GM18511 (cell line): ENCODE data around the gene KCNN1.
A peak's percentile ranks its signal among the peaks of the same experiment; 100 is the strongest.
"Not testable (repeated sequence)": the region's sequence is repeated elsewhere in the genome, so short reads cannot be mapped to it uniquely, and the experiment has no call there.

Source experiments
- ATAC-seq: cut with Tn5 transposase; IDR thresholded peaks from one replicate; pipeline ENCODE4 v1.9.1; 2021; ENCODE audit warnings: mild to moderate bottlenecking, moderate library complexity; ENCODE audit not compliant: unreplicated experiment

The KCNN1 gene

DNA sequence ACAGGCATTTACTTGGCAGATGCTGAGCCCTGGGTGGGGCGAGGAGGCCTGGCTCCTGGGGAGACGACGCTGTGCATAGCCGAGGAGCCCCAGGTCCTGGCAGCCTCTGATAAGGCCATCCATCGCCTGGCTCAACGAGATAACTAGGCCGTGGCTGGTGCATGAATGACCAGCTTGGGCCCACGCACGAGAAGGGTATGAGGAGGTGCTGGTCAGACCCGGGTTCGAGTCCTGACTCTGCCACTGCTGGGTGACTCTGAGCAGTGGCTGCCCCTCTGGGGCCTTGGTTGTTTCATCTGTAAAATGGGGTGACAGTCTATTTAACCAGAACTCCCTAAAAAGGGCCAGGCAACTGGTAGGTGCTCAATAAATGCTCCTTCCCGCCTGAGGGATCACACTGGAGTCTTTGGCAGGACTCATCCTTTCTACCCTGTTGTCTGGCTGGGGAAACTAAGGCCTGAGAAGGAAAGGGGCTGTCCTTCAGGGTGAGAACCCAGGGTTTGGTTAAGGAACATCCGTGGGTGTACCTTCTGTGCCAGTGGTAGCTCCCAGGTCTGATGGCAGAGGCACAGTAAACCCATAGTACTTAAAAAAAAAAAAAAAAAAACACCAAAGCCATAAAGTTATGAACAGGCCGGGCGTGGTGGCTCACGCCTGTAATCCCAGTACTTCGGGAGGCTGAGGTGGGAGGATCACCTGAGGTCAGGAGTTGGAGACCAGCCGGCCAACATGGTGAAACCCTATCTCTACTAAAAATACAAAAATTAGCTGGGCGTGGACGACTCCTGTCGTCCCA, 33.0 kb downstream of the KCNN1 start:
- ATAC-seq = no peak

GRCh38 chr19:18000480-18000914, 33.6 kb downstream of the KCNN1 start:
- ATAC-seq = no peak

DNA sequence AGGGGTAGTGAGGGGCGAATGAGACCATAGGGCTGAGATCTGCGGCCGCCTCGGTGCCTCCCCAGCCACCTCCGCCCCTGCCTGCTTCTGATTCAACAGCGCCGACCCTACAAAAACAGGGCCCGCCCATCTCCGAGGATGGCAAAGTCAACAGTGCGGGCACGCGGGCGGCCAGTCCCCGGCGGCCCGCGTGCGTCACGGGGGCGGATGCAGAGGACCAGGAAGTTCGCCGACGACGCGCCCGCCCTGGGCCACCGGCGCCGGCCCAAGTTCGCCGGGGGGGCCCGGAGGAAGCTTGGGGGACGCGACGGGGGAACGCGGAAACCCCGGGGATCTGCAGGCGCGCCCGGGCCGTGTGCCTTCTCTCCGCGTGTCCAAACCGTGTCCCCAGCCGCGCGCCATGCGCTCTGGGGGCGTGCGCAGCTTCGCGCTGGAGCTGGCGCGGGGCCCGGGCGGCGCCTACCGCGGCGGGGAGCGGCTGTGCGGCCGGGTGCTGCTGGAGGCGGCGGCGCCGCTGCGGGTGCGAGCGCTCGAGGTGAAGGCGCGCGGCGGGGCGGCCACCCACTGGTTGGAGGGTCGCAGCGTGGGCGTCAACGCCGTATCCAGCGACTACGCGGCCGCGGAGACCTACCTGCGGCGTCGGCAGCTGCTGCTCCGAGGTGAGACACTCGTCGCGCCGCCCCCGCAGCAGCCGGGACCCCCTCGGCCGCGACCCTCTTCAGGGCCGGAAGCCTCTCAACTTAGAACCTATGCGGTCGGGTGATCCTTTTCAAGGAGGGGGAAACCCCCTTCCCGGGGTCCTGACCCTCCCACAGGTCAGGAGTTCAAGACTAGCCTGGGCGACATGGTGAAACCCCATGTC, 34.2 kb downstream of the KCNN1 start:
- peak; percentile 67 for ATAC-seq

DNA sequence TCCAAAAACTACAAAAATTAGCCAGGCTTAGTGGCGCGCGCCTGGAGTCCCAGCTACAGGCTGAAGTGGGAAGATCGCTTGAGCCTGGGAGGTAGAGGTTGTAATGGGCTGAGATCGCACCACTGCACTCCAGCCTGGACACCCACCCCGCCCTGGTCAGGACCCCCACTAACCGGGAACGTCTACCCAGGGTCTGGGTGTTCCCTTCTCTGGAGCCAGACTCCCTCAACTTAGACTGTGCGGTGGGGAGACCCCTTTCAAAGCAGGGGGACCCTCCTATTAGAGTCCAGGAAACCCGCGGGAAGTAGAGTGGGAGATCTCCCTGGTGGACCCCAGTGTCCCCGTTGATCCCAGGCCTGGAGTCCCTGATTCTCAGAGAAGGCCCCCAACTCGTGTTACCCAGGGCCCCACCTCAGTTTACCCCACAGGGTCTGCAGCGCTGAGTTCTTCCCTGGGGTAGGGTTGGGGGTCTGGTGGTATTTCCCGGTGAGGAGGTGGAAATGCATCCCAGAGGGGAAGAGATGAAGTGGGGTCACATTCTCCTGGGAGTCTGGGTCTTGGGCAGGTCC, 35.0 kb downstream of the KCNN1 start:
- ATAC-seq = no peak

- ATAC-seq = no peak
These were observed 35.5 kb downstream of the KCNN1 start for GRCh38 chr19:18002347-18002850.

DNA sequence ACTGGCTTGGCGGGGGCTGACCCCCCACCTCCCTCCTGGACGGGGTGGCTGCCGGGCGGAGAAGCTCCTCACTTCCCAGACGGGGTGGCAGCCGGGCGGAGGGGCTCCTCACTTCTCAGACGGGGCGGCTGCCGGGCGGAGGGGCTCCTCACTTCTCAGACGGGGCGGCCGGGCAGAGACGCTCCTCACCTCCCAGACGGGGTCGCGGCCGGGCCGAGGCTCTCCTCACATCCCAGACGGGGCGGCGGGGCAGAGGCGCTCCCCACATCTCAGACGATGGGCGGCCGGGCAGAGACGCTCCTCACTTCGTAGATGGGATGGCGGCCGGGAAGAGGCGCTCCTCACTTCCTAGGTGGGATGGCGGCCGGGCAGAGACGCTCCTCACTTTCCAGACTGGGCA, 38.8 kb downstream of the KCNN1 start:
- not testable (repeated sequence) for ATAC-seq

- peak; percentile 62 for ATAC-seq
These were observed 40.4 kb downstream of the KCNN1 start for GRCh38 chr19:18007044-18007916.

DNA sequence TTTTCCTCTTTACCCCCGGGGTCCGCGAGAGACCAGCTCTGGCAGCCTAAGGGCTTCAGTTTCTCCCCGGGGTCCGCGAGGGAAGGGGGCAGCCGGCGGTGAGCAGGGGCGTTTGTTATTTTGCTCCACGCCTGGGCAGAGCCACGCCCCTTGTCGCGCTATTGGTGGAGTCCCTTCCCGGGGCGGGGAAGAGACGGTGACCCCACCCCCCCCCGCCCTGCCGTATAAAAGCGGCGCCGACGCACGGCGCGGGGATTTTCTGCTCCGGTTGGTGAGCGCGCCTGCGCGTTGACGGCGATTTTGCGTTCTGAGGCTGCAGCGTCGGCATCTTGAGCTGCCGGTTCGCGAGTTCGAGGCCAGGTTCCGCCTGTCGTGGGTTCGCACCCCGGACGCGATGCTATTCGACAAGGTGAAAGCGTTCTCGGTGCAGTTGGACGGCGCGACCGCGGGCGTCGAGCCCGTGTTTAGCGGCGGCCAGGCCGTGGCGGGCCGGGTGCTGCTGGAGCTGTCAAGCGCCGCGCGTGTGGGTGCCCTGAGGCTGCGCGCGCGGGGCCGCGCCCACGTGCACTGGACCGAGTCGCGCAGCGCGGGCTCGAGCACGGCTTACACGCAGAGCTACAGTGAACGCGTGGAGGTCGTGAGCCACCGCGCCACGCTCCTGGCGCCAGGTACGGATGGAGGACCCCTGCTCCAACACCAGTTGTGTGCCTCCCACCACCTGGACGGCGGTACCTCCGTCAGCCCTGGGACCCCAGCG, 41.2 kb downstream of the KCNN1 start, which contains the start of gene ARRDC2:
TSS of gene ARRDC2 (plus strand) at position 254 of the 757 bp plus-strand sequence. CDS start at position 395, 141 bp downstream.
- ATAC-seq = peak; percentile 58

DNA sequence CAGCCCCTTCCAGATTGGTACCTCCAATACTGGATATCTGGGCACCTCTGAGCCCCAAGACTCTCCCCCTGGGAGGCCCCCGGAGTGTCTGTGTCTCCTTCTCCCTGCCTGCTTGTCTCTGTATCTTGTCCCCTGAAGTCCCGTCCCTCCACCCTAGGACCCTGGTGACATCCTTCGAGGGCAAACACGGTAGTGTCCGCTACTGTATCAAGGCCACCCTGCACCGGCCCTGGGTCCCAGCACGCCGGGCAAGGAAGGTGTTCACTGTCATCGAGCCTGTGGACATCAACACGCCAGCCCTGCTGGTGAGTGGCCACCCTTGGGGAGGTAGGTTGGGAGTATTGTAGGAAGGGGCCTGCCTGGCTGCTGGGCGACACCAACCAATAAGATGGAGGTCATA, 41.9 kb downstream of the KCNN1 start:
- no peak for ATAC-seq

DNA sequence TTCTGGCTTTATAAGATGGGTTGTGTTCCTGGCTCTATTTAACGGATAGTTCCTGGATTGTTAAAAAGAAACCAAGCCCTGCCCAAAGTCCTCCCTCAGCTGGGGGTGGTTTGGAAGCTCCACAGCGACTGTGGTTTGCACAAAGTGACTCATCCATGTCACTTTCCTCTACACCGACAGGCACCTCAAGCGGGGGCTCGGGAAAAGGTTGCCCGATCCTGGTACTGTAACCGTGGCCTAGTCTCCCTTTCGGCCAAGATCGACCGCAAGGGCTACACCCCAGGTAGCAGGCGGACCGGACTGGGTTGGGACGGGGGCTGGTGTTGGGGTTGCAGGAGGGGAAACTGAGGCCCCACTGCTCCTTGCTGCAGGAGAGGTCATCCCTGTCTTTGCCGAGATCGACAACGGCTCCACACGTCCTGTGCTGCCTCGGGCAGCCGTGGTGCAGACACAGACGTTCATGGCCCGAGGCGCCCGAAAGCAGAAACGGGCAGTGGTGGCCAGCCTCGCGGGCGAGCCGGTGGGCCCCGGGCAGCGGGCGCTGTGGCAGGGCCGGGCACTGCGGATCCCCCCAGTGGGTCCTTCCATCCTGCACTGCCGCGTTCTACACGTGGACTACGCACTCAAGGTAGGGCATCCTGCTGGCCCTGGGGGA, 42.6 kb downstream of the KCNN1 start:
- no peak for ATAC-seq

DNA sequence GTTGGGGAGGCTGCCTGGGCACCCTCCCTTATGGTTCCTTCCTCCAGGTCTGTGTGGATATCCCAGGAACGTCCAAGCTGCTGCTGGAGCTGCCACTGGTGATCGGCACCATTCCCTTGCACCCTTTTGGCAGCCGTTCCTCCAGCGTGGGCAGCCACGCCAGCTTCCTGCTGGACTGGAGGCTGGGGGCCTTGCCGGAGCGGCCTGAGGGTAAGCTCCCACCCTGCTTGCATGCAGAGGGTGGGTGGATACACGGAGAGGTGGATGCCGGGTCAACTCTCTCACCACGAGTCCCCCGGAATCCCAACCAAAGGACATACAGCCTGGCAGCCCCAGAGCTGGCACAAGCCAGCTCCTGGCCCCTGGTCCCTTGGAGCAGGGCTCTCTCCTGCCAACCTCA, 43.2 kb downstream of the KCNN1 start:
- ATAC-seq = no peak

GRCh38 chr19:18013210-18014111, 46.6 kb downstream of the KCNN1 start:
- ATAC-seq = no peak

DNA sequence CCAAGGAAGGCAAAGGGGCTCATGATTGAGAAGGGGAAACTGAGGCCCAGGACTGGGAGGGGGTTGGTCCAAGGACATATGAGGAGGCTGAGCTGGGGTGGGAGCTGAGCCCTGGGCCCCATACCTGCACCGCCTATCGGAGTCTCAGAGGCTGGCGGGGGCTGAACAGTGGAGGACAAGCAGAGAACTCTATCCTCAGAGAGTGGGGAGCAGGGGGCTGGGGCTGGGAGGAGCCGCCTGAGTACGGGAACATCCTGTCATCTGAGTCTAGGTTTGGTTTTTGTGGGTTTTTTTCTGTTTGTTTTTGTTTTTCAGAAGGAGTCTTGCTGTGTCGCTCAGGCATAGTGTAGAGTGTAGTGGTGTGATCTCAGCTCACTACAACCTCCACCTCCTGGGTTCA, 47.3 kb downstream of the KCNN1 start:
- ATAC-seq = no peak

DNA sequence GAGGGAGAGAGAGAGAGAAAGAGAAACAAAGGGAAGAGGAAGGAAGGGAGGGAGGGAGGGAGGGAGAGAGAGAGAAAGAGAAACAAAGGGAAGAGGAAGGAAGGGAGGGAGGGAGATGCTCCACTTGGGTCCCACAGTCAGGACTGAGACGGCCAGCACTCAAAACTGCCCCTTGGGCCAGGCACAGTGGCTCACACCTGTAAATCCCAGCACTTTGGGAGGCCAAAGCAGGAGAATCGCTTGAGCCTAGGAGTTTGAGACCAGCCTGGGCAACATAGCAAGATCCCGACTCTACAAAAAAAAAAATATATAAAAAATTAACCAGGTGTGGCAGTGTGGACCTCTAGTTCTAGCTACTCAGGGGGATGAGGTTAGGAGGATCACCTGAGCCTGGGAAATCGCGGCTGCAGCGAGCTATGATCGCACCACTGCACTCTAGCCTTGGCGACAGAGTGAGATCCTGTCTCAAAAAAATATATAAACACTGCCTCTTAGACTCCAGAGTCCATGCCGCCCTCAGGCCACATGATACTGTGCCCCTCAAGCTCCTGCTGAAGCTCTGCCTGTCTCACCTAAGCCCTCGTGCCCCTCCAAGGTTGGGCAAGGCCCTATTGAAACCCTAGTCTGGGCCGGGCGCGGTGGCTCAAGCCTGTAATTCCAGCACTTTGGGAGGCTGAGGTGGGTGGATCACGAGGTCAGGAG, 49.5 kb downstream of the KCNN1 start:
- ATAC-seq = no peak

- no peak for ATAC-seq
These were observed 50.6 kb downstream of the KCNN1 start for GRCh38 chr19:18017275-18018083.

DNA sequence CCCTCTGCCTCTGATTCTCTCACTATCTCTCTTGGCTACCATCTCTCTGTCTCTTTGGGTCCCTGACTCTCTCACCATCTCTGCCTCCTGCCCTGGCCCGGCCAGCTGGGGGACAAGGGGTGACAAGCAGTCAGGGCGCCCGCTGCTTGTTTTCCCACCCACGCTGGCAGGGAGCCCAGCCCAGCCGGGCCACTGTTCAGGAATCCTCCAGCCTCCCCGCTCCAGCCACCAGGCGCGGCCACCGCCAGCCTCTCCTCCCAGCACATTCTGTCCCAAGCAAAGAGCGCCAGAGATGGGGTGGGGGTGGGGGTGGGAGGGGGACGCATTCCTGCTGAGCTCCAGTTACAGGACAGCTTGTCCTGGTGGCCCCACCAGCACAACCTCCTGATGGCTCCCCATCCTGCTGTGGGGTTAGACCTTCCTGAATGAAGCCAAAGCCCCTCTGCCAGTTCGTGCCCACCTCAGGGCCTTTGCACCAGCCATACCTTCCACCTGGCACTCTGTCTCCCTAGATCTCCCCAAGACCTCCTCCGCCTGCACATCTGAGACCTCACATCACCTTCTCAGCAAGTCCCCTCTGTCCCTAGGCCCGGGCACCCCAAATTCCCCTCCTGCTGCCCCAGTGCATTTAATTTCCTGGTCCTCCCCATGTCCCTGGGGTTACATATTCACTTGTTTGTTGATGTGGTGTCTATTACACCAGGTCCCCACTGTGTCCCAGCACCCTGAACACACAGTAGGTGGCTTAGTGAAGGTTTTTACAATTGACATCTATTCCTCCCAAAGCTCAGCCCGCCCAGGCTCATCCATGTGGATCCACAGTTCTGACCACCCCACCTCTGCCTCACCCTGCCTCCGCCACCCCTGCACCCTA, 53.5 kb downstream of the KCNN1 start:
- ATAC-seq = no peak
